ENCODE data around the gene DGKG.
A peak's percentile ranks its signal among the peaks of the same experiment; 100 is the strongest.

DGKG gene

DNA sequence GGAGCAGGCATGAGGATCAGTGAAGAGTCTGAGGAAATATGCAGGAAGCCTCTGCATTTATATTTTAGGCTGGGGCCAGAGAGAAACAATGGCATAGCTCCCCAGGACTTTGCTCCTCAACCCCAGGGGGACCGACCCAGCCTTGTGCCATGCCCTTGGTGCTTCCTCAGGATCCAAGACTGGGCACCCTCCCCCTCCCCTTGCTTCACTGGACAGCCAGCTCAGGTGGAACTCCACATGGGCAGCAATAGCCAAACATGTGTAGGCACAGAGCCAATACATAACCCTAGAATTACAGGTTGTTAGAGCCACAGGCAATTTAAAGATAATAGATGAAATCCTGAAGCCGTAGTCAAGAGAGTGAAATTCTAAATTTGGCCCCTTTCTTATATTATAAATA, 180.1 kb downstream of the DGKG start:
- FAIRE-seq (no peak), DNase-seq (ENCODE audit: insufficient read length, low spot score) (no peak)
- TF ChIP-seq POLR2AphosphoS5 (IDR thresholded peaks at IDR 0.05; ENCODE audit: low read depth, low read length), result no peak
- TF ChIP-seq POU2F2 (IDR thresholded peaks at IDR 0.05; ENCODE audit: low read depth, low read length), result no peak
- TF ChIP-seq SPI1 (IDR thresholded peaks at IDR 0.05; ENCODE audit: low read depth, low read length), result no peak
- no peak for TF ChIP-seq TAF1 (IDR thresholded peaks at IDR 0.05; ENCODE audit: low read depth, low read length)
- no peak for TF ChIP-seq PAX5 (IDR thresholded peaks at IDR 0.05; ENCODE audit: insufficient read depth, low read length, severe bottlenecking)
- no peak for TF ChIP-seq POLR2A (IDR thresholded peaks at IDR 0.05; ENCODE audit: low read depth, low read length)

DNA sequence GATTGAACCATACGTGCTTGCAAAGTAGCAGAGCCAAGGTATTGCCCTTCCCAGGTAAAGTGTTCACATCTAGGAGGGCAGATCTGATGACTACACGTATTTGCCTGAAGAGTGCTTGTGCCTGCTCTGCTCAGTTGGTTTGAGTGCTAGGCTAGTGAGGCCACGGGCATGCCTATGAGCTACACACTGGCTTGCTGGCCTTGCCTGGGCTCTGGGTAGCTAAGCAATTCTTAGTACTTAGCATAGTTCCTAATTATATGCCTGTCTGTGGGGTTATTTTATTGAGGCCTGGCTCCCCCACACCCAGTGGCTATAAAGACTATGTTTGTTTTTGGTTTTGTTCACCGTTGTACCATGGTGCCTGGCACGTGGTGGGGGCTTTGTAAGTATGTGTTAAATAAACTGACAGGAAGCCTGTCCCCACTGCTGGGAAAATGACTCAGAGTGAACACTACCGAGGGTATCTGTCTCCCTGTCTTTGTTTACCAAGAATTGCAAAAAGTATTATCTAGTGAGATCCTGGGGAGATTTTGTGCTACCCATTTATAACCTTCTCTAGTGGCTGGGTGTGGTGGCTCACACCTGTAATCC, 181.0 kb downstream of the DGKG start:
- TF ChIP-seq PAX5 (IDR thresholded peaks at IDR 0.05; ENCODE audit: insufficient read depth, low read length, severe bottlenecking), result no peak
- no peak for TF ChIP-seq SPI1 (IDR thresholded peaks at IDR 0.05; ENCODE audit: low read depth, low read length)
- no peak for TF ChIP-seq POU2F2 (IDR thresholded peaks at IDR 0.05; ENCODE audit: low read depth, low read length)
- no peak for TF ChIP-seq POLR2A (IDR thresholded peaks at IDR 0.05; ENCODE audit: low read depth, low read length)
- no peak for TF ChIP-seq TAF1 (IDR thresholded peaks at IDR 0.05; ENCODE audit: low read depth, low read length)
- no peak for TF ChIP-seq POLR2AphosphoS5 (IDR thresholded peaks at IDR 0.05; ENCODE audit: low read depth, low read length)
- no peak for DNase-seq (ENCODE audit: insufficient read length, low spot score)
- no peak for FAIRE-seq

DNA sequence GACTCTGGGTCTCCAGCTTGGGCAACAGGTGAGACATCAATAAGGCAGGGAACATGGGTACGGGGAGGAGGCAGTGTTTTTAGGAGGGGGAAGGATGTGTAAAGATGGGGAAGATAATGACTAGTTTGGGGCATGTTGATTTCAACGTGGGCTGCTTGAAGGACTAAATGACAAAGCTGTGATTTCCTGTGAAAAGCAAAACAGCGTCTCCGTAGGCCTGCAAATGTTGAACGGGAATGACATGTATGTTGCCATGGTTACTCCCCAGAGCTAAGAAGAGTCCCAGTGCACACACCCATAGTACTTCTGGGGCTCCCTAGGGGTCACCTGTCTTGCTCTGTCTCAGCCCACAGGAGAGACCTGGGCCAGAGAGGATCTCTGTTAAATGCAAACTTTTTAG, 181.9 kb downstream of the DGKG start:
- DNase-seq (ENCODE audit: insufficient read length, low spot score), result no peak
- FAIRE-seq, result no peak
- TF ChIP-seq POU2F2 (IDR thresholded peaks at IDR 0.05; ENCODE audit: low read depth, low read length), result no peak
- no peak for TF ChIP-seq TAF1 (IDR thresholded peaks at IDR 0.05; ENCODE audit: low read depth, low read length)
- no peak for TF ChIP-seq POLR2A (IDR thresholded peaks at IDR 0.05; ENCODE audit: low read depth, low read length)
- no peak for TF ChIP-seq POLR2AphosphoS5 (IDR thresholded peaks at IDR 0.05; ENCODE audit: low read depth, low read length)
- TF ChIP-seq SPI1 (IDR thresholded peaks at IDR 0.05; ENCODE audit: low read depth, low read length), result no peak
- TF ChIP-seq PAX5 (IDR thresholded peaks at IDR 0.05; ENCODE audit: insufficient read depth, low read length, severe bottlenecking), result no peak

DNA sequence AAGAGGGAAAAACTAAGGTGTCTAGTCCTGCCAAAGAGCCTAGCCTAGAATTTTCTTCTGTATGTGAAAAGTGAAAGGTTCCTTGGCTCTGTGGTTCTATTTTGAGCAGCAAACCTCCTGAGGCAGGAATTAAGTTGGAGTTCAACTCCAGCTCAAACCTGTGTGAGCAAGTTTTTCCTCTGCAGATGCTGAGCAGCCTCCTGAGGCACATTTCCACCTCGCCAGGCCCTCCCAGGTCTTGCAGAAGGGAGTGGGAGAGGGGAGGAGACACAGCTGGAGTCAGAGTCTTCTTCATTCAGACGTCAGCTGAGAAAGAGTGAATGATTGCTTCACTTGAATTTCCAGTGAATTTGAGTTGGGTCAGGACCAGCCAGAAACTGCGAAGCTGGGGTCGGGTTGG, 183.6 kb downstream of the DGKG start:
- FAIRE-seq, result no peak
- no peak for TF ChIP-seq POLR2AphosphoS5 (IDR thresholded peaks at IDR 0.05; ENCODE audit: low read depth, low read length)
- no peak for TF ChIP-seq PAX5 (IDR thresholded peaks at IDR 0.05; ENCODE audit: insufficient read depth, low read length, severe bottlenecking)
- TF ChIP-seq SPI1 (IDR thresholded peaks at IDR 0.05; ENCODE audit: low read depth, low read length), result no peak
- TF ChIP-seq POLR2A (IDR thresholded peaks at IDR 0.05; ENCODE audit: low read depth, low read length), result no peak
- TF ChIP-seq TAF1 (IDR thresholded peaks at IDR 0.05; ENCODE audit: low read depth, low read length), result no peak
- no peak for DNase-seq (ENCODE audit: insufficient read length, low spot score)

DNA sequence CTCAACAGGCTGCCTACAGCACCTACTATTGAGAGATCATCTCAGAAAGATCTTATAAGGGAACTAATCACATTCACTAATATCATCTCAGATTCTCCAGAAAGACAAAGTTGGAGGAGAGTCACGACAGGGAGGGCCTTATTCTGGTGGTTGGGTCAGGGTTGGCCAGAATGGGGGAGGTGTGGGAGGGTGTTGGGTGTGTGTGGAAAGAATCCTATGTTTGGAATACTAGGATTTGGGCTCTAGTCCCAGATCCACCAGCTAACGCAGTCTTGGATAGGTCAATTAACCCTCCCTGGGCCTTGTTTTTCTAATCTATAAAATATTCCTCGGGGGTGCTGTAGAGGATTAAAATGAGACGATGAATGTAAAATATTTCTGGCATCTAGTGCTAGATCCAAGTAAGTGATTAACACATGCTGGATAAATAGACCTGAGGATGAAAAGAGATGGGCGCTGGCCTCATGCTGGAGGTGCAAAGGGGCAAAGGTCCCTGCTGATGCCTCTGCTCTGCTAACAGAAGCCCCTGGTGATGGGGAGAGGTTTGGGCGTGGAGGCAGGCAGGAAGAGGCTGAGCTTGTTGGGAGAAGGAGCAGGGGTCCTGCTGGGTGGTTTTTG, 185.6 kb downstream of the DGKG start:
- no peak for DNase-seq (ENCODE audit: insufficient read length, low spot score)
- TF ChIP-seq PAX5 (IDR thresholded peaks at IDR 0.05; ENCODE audit: insufficient read depth, low read length, severe bottlenecking), result no peak
- TF ChIP-seq SPI1 (IDR thresholded peaks at IDR 0.05; ENCODE audit: low read depth, low read length), result no peak
- TF ChIP-seq POLR2A (IDR thresholded peaks at IDR 0.05; ENCODE audit: low read depth, low read length), result no peak
- TF ChIP-seq POLR2AphosphoS5 (IDR thresholded peaks at IDR 0.05; ENCODE audit: low read depth, low read length), result no peak
- no peak for TF ChIP-seq POU2F2 (IDR thresholded peaks at IDR 0.05; ENCODE audit: low read depth, low read length)
- TF ChIP-seq TAF1 (IDR thresholded peaks at IDR 0.05; ENCODE audit: low read depth, low read length), result no peak
- no peak for FAIRE-seq

DNA sequence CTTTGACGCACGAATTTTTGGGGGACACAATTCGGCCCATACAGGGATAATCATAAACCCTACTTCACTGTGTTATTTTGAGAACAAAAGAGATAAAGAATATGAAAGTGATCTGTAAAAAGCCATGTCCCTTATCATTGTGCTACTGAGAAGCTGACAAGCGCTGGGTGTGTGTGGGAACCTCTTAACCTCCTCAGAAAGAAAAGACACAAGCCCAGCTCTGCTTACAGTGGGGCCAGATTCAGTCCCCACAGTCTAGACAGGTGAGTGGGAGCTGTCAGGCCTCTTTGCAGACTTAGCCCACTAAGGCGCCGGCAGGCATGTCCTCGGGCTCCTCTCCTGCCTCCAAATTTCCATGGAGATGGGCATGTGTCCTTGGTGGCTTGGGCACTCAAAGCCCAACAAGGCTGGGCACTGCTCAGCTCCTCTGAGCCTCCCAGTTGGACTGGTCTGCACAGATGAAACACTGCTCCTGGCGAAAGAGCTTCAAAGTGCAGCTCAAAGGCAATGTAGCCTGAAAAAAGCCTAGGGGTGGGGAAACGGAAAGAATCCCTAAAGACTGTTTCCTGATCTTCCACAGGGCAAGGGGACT, 188.7 kb downstream of the DGKG start:
- DNase-seq (ENCODE audit: insufficient read length, low spot score) (no peak), FAIRE-seq (no peak)
- no peak for TF ChIP-seq PAX5 (IDR thresholded peaks at IDR 0.05; ENCODE audit: insufficient read depth, low read length, severe bottlenecking)
- TF ChIP-seq POLR2AphosphoS5 (IDR thresholded peaks at IDR 0.05; ENCODE audit: low read depth, low read length), result no peak
- no peak for TF ChIP-seq TAF1 (IDR thresholded peaks at IDR 0.05; ENCODE audit: low read depth, low read length)
- no peak for TF ChIP-seq POU2F2 (IDR thresholded peaks at IDR 0.05; ENCODE audit: low read depth, low read length)
- TF ChIP-seq POLR2A (IDR thresholded peaks at IDR 0.05; ENCODE audit: low read depth, low read length), result no peak
- TF ChIP-seq SPI1 (IDR thresholded peaks at IDR 0.05; ENCODE audit: low read depth, low read length), result no peak

DNA sequence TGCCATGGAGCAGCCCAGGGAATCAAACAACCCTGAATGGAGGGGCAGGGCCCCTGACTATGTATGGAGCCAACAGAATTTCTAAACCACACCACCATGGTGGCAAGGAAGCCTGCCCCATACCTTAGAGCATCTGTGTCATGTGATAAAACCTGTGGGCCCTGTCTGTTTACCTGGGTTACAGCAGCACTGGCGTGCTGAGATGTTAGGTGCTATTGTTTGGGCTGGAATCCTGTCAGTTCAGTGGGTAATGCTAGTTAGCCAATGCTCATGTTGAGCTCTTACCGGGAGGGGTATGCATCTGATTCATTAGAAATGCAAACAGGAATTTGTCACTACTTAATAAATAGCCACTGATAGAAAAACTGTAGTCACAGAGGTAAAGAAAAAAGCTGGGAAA, 189.7 kb downstream of the DGKG start:
- FAIRE-seq (no peak), DNase-seq (ENCODE audit: insufficient read length, low spot score) (no peak)
- TF ChIP-seq POLR2A (IDR thresholded peaks at IDR 0.05; ENCODE audit: low read depth, low read length) (no peak), SPI1 (IDR thresholded peaks at IDR 0.05; ENCODE audit: low read depth, low read length) (no peak), POLR2AphosphoS5 (IDR thresholded peaks at IDR 0.05; ENCODE audit: low read depth, low read length) (no peak), PAX5 (IDR thresholded peaks at IDR 0.05; ENCODE audit: insufficient read depth, low read length, severe bottlenecking) (no peak), POU2F2 (IDR thresholded peaks at IDR 0.05; ENCODE audit: low read depth, low read length) (no peak), TAF1 (IDR thresholded peaks at IDR 0.05; ENCODE audit: low read depth, low read length) (no peak)

DNA sequence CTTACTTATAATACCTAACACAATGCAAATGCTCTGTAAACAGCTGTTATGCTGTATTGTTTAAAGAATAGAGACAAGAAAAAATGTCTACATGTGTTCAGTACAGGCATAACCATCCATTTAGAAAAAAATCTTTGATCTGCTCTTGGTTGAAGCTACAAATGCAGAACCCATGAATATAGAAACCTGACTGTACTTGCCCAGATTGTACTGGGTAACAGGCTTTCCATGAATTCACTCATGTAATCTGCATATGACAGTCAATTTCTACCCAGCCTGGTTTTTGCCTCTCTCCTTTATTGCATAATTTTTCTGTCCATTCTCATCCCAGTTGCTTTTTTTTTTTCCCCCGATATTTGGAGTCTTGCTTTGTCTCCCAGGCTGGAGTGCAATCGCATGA, 190.5 kb downstream of the DGKG start:
- TF ChIP-seq PAX5 (IDR thresholded peaks at IDR 0.05; ENCODE audit: insufficient read depth, low read length, severe bottlenecking), result no peak
- TF ChIP-seq POLR2A (IDR thresholded peaks at IDR 0.05; ENCODE audit: low read depth, low read length), result no peak
- no peak for TF ChIP-seq SPI1 (IDR thresholded peaks at IDR 0.05; ENCODE audit: low read depth, low read length)
- no peak for TF ChIP-seq POU2F2 (IDR thresholded peaks at IDR 0.05; ENCODE audit: low read depth, low read length)
- TF ChIP-seq TAF1 (IDR thresholded peaks at IDR 0.05; ENCODE audit: low read depth, low read length), result no peak
- TF ChIP-seq POLR2AphosphoS5 (IDR thresholded peaks at IDR 0.05; ENCODE audit: low read depth, low read length), result no peak
- FAIRE-seq (no peak), DNase-seq (ENCODE audit: insufficient read length, low spot score) (no peak)

DNA sequence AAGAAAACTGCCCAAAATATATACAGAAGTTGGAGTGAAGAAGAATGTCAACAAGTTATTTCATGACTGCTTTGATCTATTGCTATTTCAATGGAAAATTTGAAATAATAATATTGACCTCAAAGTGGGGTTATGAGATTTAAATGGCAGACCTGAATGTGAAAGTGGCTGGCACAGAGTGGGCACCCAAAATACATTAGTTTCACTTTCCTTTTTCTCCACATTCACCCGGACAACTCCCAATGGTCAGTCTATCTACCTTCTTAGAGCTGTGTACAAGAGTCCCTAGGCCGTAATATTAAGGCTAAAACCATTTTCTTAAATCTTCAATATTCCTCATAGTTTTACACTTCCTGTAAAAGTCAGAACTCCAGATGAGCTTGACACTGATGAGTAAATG, 191.5 kb downstream of the DGKG start:
- no peak for DNase-seq (ENCODE audit: insufficient read length, low spot score)
- peak; percentile 5 for FAIRE-seq
- no peak for TF ChIP-seq POLR2A (IDR thresholded peaks at IDR 0.05; ENCODE audit: low read depth, low read length)
- no peak for TF ChIP-seq SPI1 (IDR thresholded peaks at IDR 0.05; ENCODE audit: low read depth, low read length)
- no peak for TF ChIP-seq TAF1 (IDR thresholded peaks at IDR 0.05; ENCODE audit: low read depth, low read length)
- TF ChIP-seq POU2F2 (IDR thresholded peaks at IDR 0.05; ENCODE audit: low read depth, low read length), result no peak
- TF ChIP-seq POLR2AphosphoS5 (IDR thresholded peaks at IDR 0.05; ENCODE audit: low read depth, low read length), result no peak
- TF ChIP-seq PAX5 (IDR thresholded peaks at IDR 0.05; ENCODE audit: insufficient read depth, low read length, severe bottlenecking), result no peak
